HCT116 (cell line): Measurements from ENCODE around the gene SLC25A12. TPM values are rescaled to one million over a fixed set of nuclear protein-coding genes. Genes with fewer than 3 reads are reported as not detected.

ENCODE experiments used
- ATAC-seq: fragments of 200-7000 bp; cut with Tn5 transposase; 2 replicates; pipeline ENCODE4 v1.9.1; 2020; ENCODE audit warnings: mild to moderate bottlenecking, moderate library complexity
- BruUV-seq: library from RNA; stranded (reverse); fragments of 400-500 nt; replicated peaks from 2 replicates; lab custom pipeline; 2021; lab: Mats Ljungman, UMichigan
- CTCF ChIA-PET: fragments of 300-600 bp; sonication (Branson Sonifier 250); formaldehyde crosslinking; loops from one replicate; lab custom pipeline; 2021; ENCODE audit warnings: antibody characterized with exemption; lab: Charles Lee
- POLR2A ChIA-PET: fragments of 300-600, 350-600 bp; sonication (Branson Sonifier 250); formaldehyde crosslinking; loops from one replicate; lab custom pipeline; 2021; ENCODE audit warnings: antibody characterized with exemption; lab: Charles Lee
- RAD21 ChIA-PET, 2 experiments: fragments of 300-600 bp; sonication (Branson Sonifier 250); formaldehyde crosslinking; loops; one replicate each; lab custom pipeline; 2023; ENCODE audit warnings: low total read pairs in 2 of 2; ENCODE audit not compliant: uncharacterized antibody in 2 of 2, unreplicated experiment in 2 of 2, low non-redundant PET in 1 of 2; lab: Charles Lee
- DNase-seq: peaks from one replicate; pipeline ENCODE4 v3.0.0-alpha.2; 2010; ENCODE audit warnings: low read depth, low spot score
- H2AFZ ChIP-seq: fragments of 200-600 bp; shearing (Covaris generic), sonication (generic); 2 replicates; pipeline ENCODE4 v1.6.1; 2017; ENCODE audit warnings: low read depth, mixed run types, mixed read lengths, antibody characterized with exemption, low read length; ENCODE audit not compliant: poor library complexity, severe bottlenecking
- H3K27ac ChIP-seq: 2 replicates; pipeline ENCODE4 v1.5.1; 2012; ENCODE audit warnings: low read depth, low read length
- H3K27me3 ChIP-seq: fragments of 200-600 bp; sonication (generic); 2 replicates; pipeline ENCODE4 v1.6.1; 2016; ENCODE audit warnings: mixed run types, low read length, mixed read lengths; ENCODE audit not compliant: insufficient read depth
- H3K36me3 ChIP-seq, 2 experiments: fragments of 200-500 bp in 1 of 2; fragments of 200-600 bp in 1 of 2; sonication (Bioruptor generic) in 1 of 2; sonication (generic) in 1 of 2; 2 replicates each; pipeline versions ENCODE4 v1.5.1 to v1.6.1; 2014 to 2016; ENCODE audit warnings: low read length in 2 of 2, inconsistent platforms in 1 of 2, mixed read lengths in 1 of 2, mixed run types in 1 of 2; ENCODE audit not compliant: insufficient read depth in 2 of 2, control insufficient read depth in 1 of 2
- H3K4me1 ChIP-seq, 2 experiments: fragments of 200-600 bp in 1 of 2; sonication (generic) in 1 of 2; 2 replicates each; pipeline versions ENCODE4 v1.5.1 to v1.6.1; 2012 to 2017; ENCODE audit warnings: low read length in 2 of 2, inconsistent platforms in 1 of 2, mild to moderate bottlenecking in 1 of 2, mixed read lengths in 1 of 2, mixed run types in 1 of 2, moderate library complexity in 1 of 2; ENCODE audit not compliant: insufficient read depth in 2 of 2, control insufficient read depth in 1 of 2
- H3K4me2 ChIP-seq: fragments of 200-600 bp; sonication (generic); 2 replicates; pipeline ENCODE4 v1.6.1; 2017; ENCODE audit warnings: mixed run types, low read length, mixed read lengths
- H3K4me3 ChIP-seq, 2 experiments: fragments of 200-600 bp in 1 of 2; sonication (generic) in 1 of 2; replicated peaks in 1 of 2; 2 replicates each; pipeline ENCODE4 v1.5.1; 2011 to 2016; ENCODE audit warnings: low read length in 2 of 2, control low read depth in 1 of 2, low read depth in 1 of 2, mild to moderate bottlenecking in 1 of 2, mixed read lengths in 1 of 2, mixed run types in 1 of 2
- H3K79me2 ChIP-seq: fragments of 200-600 bp; sonication (generic); 2 replicates; pipeline ENCODE4 v1.6.1; 2017; ENCODE audit warnings: mild to moderate bottlenecking, mixed run types, low read length, moderate library complexity, mixed read lengths; ENCODE audit not compliant: insufficient read depth
- H3K9ac ChIP-seq: fragments of 200-600 bp; sonication (generic); 2 replicates; pipeline ENCODE4 v1.6.1; 2016; ENCODE audit warnings: low read length, mixed read lengths
- H3K9me2 ChIP-seq: fragments of 200-600 bp; sonication (generic), shearing (Covaris generic); 2 replicates; pipeline ENCODE4 v1.6.1; 2017; ENCODE audit warnings: mixed run types, mild to moderate bottlenecking, moderate library complexity; ENCODE audit not compliant: insufficient read depth
- H3K9me3 ChIP-seq, 2 experiments: fragments of 200-500 bp in 1 of 2; fragments of 200-600 bp in 1 of 2; sonication (Bioruptor generic) in 1 of 2; sonication (generic) in 1 of 2; 2 replicates each; pipeline ENCODE4 v1.6.1; 2014 to 2017; ENCODE audit warnings: low read length in 2 of 2, mixed read lengths in 2 of 2, inconsistent platforms in 1 of 2, low read depth in 1 of 2, mild to moderate bottlenecking in 1 of 2, mixed run types in 1 of 2, moderate library complexity in 1 of 2; ENCODE audit not compliant: control insufficient read depth in 1 of 2, insufficient read depth in 1 of 2
- H4K20me1 ChIP-seq: fragments of 200-600 bp; sonication (generic), shearing (Covaris generic); 2 replicates; pipeline ENCODE4 v1.6.1; 2017; ENCODE audit warnings: mixed run types, mild to moderate bottlenecking, moderate library complexity; ENCODE audit not compliant: insufficient read depth
- POLR2AphosphoS5 ChIP-seq: IDR thresholded peaks from 2 replicates; pipeline ENCODE4 v1.6.1; 2011; ENCODE audit warnings: mild to moderate bottlenecking, low read depth, low read length, moderate library complexity
- REST ChIP-seq: IDR thresholded peaks from 2 replicates; pipeline ENCODE4 v1.6.1; 2012; ENCODE audit warnings: low read depth
- TCF7L2 ChIP-seq: IDR thresholded peaks from 2 replicates; pipeline ENCODE4 v1.7.0; 2011; ENCODE audit warnings: borderline replicate concordance, inconsistent platforms; ENCODE audit not compliant: insufficient read depth, insufficient read length; ENCODE audit errors: extremely low read depth
- YY1 ChIP-seq: IDR thresholded peaks from 2 replicates; pipeline ENCODE4 v1.6.1; 2011; ENCODE audit warnings: low read length, low read depth, moderate library complexity, mild to moderate bottlenecking; ENCODE audit not compliant: insufficient replicate concordance; ENCODE audit errors: extremely low read depth
- intact Hi-C: fragments of 100-400 bp; cut with micrococcal nuclease; formaldehyde crosslinking; loops from 2 replicates; pipeline ENCODE4 v1.10.0; 2022
- total RNA-seq: library from RNA; stranded (reverse); gene quantifications from one replicate; pipeline ENCODE4 v1.2.1, GENCODE V29; 2021; ENCODE audit not compliant: unreplicated experiment
- TF ChIP-seq, protein P1 (sequence below): IDR thresholded peaks from 2 replicates; pipeline ENCODE4 v1.6.1; 2012

Gene SLC25A12
- total RNA-seq, 1 experiment from 2014 or later = 16.0 TPM

- no peak for TF ChIP-seq YY1
- no peak for TF ChIP-seq REST
- no peak for TF ChIP-seq TCF7L2
- TF ChIP-seq, protein P1, sequence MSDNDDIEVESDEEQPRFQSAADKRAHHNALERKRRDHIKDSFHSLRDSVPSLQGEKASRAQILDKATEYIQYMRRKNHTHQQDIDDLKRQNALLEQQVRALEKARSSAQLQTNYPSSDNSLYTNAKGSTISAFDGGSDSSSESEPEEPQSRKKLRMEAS = no peak
Measured at GRCh38 chr2:171864357-171864985, 29.6 kb downstream of the SLC25A12 start (continued).

DNA sequence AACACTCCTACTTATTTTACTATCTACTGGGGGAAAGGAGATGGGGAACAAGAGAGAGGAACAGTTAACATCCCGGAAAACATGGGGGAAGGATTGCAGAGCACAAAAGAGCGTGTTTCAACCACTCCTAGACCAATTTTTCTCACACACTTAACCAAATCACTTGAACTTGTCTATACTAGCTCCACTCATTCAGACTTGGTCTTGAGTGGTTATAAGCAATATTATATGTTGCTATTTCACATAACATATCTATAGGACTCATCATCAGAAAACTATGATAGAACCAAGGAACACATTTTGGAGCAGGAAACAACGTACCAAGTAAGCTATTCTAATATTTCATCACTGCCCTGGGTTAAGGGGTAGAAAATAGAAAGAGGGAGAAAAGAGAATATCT, 31.5 kb downstream of the SLC25A12 start:
- Histone ChIP-seq H4K20me1 (no peaks in the 10 kb centered on the region), H3K79me2 (no peaks in the 10 kb centered on the region), H3K9ac (no peak overlapping the region), H3K9me3 (no peaks in the 10 kb centered on the region), H3K4me2 (no peak overlapping the region), H3K4me1 (no peaks in the 10 kb centered on the region), H3K9me2 (no peaks in the 10 kb centered on the region), H3K27ac (no peak overlapping the region), H3K4me3 (no peak overlapping the region), H3K27me3 (no peaks in the 10 kb centered on the region), H3K36me3 (no peaks in the 10 kb centered on the region), H2AFZ (no peak overlapping the region)
- ChIA-PET POLR2A (no interaction called here), RAD21 (no interaction called here), CTCF (no interaction called here)
- ATAC-seq (no peak), DNase-seq (no peak)
- BruUV-seq = no TSS peak
- TF ChIP-seq POLR2AphosphoS5 = no peak
- intact Hi-C loops = no loop called here
